Activated B cell treated with CpG ODN at 0.5 μM for 24 hours (primary cell): Measurements from ENCODE around the gene ETV7. TPM values are rescaled to one million over a fixed set of nuclear protein-coding genes. Genes with fewer than 3 reads are reported as not detected.

Experiments
- ATAC-seq: fragments of 200-7000 bp; cut with Tn5 transposase; one replicate; pipeline ENCODE4 v1.10.0; 2021; ENCODE audit warnings: low read depth, mild to moderate bottlenecking, moderate library complexity
- CTCF ChIA-PET: fragments of 350-600 bp; sonication (Branson Sonifier 250); formaldehyde crosslinking; loops from one replicate; lab custom pipeline; 2021; ENCODE audit warnings: antibody characterized with exemption; lab: Charles Lee
- POLR2A ChIA-PET: fragments of 350-600 bp; sonication (Branson Sonifier 250); formaldehyde crosslinking; loops from one replicate; lab custom pipeline; 2021; ENCODE audit warnings: antibody characterized with exemption; lab: Charles Lee
- DNase-seq: peaks from one replicate; pipeline ENCODE4 v3.0.0; 2022
- H3K27ac Mint-ChIP-seq: one replicate; pipeline ENCODE4 v1.8.0; 2020; ENCODE audit warnings: mixed read lengths
- H3K27me3 Mint-ChIP-seq: one replicate; pipeline ENCODE4 v1.8.0; 2021; ENCODE audit warnings: mixed read lengths
- H3K36me3 Mint-ChIP-seq: one replicate; pipeline ENCODE4 v1.8.0; 2021; ENCODE audit warnings: low read depth, mixed read lengths
- H3K4me1 Mint-ChIP-seq: one replicate; pipeline ENCODE4 v1.8.0; 2021; ENCODE audit warnings: mixed read lengths
- H3K4me3 Mint-ChIP-seq: one replicate; pipeline ENCODE4 v1.8.0; 2020; ENCODE audit warnings: mild to moderate bottlenecking, mixed read lengths
- H3K9me3 Mint-ChIP-seq: one replicate; pipeline ENCODE4 v1.8.0; 2020; ENCODE audit warnings: mixed read lengths
- intact Hi-C: fragments of 100-400 bp; cut with micrococcal nuclease; formaldehyde crosslinking; loops from one replicate; pipeline ENCODE4 v1.15.1; 2024
- total RNA-seq: library from RNA; stranded (reverse); gene quantifications from 2 replicates; pipeline ENCODE4 v1.2.3, GENCODE V29; 2022
- TF ChIP-seq, protein P1 (sequence below): fragments of 200-600 bp; IDR thresholded peaks from one replicate; pipeline ENCODE4 v1.8.0; 2022; ENCODE audit warnings: antibody characterized with exemption, mild to moderate bottlenecking

ETV7 gene
- total RNA-seq, 1 donor from 2014 or later = 0.51 TPM

DNA sequence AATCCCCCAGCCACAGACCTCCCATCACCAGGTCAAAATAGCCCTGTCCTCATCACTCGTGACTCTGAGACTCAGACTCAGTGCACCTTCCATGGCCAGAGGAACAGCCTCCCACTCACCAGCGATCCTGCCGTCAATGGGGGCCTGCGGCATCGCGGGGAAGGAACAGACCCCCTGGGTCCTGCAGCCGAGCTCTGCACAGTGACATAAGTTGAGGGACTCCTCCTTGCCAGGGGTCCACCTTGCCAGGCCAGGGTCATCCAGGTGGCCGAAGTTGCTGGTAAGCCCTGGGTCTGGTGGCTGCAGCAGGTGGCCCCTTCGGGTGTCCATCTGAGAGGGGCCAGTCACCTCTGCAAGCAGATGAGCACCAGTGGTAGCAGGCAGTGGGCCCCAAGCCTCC is 16.3 kb downstream of the ETV7 start:
- POLR2A ChIA-PET = no interaction called here
- no peak overlapping the region for H3K27ac Mint-ChIP-seq
- no peaks in the 10 kb centered on the region for H3K9me3 Mint-ChIP-seq
- intact Hi-C loops = no loop called here
- no peak overlapping the region for H3K4me3 Mint-ChIP-seq
- peaks cover 5% of the 10 kb centered on the region for H3K27me3 Mint-ChIP-seq
- TF ChIP-seq, protein P1, sequence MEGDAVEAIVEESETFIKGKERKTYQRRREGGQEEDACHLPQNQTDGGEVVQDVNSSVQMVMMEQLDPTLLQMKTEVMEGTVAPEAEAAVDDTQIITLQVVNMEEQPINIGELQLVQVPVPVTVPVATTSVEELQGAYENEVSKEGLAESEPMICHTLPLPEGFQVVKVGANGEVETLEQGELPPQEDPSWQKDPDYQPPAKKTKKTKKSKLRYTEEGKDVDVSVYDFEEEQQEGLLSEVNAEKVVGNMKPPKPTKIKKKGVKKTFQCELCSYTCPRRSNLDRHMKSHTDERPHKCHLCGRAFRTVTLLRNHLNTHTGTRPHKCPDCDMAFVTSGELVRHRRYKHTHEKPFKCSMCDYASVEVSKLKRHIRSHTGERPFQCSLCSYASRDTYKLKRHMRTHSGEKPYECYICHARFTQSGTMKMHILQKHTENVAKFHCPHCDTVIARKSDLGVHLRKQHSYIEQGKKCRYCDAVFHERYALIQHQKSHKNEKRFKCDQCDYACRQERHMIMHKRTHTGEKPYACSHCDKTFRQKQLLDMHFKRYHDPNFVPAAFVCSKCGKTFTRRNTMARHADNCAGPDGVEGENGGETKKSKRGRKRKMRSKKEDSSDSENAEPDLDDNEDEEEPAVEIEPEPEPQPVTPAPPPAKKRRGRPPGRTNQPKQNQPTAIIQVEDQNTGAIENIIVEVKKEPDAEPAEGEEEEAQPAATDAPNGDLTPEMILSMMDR = no peak
- DNase-seq (no peak), ATAC-seq (no peak)
- peaks cover 3% of the 10 kb centered on the region for H3K4me1 Mint-ChIP-seq
- no peaks in the 10 kb centered on the region for H3K36me3 Mint-ChIP-seq
- CTCF ChIA-PET = no interaction called here

DNA sequence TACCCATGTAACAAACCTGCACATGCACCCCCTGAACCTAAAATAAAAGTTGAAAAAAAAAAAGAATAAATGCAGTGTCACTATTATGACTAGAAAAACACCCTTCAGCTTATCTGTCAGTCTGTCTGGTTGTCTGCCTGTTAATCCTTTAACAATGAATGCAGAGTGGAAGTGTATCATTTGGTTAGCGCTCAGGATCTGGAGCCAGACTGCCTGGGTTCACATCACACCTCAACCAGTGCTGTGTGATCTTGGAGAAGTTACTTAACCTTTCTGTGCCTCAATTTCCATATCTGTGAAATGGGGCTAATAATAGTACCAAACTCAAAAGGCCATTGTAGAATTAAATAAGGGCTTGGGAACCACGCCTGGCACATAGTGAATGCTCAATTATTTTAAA is 16.8 kb downstream of the ETV7 start:
- no peak for DNase-seq
- H3K9me3 Mint-ChIP-seq = no peaks in the 10 kb centered on the region

DNA sequence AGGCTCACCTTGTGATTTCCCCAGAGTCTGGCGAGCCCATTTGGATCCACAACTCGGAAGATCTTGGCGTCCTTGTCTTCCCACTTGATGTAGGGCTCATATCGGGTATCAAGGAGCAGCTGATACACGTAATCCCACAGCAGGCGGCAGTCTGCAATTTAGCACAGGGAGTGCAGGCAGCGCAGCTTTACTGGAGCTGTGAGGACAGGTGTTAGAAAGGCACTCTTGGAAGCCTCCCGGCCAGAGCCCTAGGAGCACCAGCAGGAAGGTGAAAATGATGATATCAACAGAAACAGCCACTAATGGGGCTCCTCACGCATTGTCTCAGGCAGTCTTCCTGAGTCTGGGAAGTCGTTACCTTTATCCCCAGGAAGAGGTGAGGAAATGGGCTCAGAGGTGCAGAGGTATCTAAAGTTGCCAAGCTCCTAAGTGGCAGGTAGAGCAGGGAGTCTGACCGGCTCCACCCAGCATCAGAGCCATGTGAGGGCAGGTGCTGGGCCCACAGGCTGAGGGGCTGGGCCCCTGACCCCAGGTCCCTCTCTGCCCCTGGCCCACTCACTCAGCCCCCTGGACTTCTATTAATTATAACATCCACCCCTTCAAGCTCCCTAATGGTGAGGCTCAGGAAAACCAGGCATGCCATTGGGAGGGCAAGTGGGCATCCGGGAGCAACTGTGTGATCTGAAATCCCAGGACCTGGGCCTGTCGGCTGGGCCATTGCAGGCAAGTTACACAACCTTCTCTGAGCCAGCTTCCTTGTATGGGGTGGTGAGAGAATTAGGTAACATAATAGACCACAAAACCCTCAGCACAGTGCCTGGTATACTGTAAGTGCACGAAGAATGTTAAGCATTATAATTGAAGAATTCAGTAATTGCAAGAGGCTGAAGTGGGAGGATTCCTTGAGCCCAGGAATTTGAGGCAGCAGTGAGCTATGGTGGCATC is 18.3 kb downstream of the ETV7 start:
- Mint-ChIP-seq H3K27ac (no peak overlapping the region), H3K27me3 (peaks cover 5% of the 10 kb centered on the region), H3K4me1 (peaks cover 11% of the 10 kb centered on the region), H3K4me3 (no peak overlapping the region), H3K36me3 (no peaks in the 10 kb centered on the region), H3K9me3 (no peaks in the 10 kb centered on the region)
- TF ChIP-seq, protein P1 = no peak
- ChIA-PET POLR2A (no interaction called here), CTCF (interaction anchor here (1.4 kb wide), 1 partner anchor 8 kb away, joined by 3 read pairs; no protein-coding TSS in a partner anchor)
- ATAC-seq = no peak
- no peak for DNase-seq
- intact Hi-C loops = no loop called here

More for the DNA sequence above, 16.8 kb downstream of the ETV7 start:
- Mint-ChIP-seq H3K4me3 (no peak overlapping the region), H3K27ac (no peak overlapping the region), H3K36me3 (no peaks in the 10 kb centered on the region), H3K4me1 (peaks cover 3% of the 10 kb centered on the region), H3K27me3 (peaks cover 5% of the 10 kb centered on the region)
- TF ChIP-seq, protein P1 = no peak
- intact Hi-C loops = no loop called here
- ChIA-PET POLR2A (no interaction called here), CTCF (no interaction called here)
- no peak for ATAC-seq

DNA sequence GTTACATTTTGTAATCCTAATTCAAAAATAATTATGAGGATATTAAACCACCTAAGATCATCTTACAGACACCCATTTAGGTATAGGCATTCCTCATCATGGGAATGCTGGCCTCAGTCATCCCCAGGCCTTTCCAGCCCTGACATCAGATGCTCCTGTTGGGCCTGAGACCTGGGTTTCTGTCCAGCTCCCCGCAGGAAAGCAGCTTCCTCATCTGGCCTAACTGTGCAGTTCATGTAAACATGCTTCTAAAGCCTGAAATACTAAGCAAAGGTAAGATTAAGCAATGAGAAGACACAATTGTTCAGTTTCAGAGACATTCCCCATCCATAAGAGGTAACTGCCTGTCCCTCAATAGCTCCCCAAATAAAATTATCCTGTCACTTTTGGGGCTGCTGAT is 19.0 kb downstream of the ETV7 start:
- intact Hi-C loops = no loop called here
- no peak for ATAC-seq
- Mint-ChIP-seq H3K9me3 (no peaks in the 10 kb centered on the region), H3K27ac (no peak overlapping the region), H3K4me3 (no peak overlapping the region), H3K27me3 (peaks cover 5% of the 10 kb centered on the region), H3K36me3 (no peaks in the 10 kb centered on the region), H3K4me1 (peaks cover 11% of the 10 kb centered on the region)
- TF ChIP-seq, protein P1 = no peak
- ChIA-PET POLR2A (no interaction called here), CTCF (no interaction called here)
- no peak for DNase-seq

DNA sequence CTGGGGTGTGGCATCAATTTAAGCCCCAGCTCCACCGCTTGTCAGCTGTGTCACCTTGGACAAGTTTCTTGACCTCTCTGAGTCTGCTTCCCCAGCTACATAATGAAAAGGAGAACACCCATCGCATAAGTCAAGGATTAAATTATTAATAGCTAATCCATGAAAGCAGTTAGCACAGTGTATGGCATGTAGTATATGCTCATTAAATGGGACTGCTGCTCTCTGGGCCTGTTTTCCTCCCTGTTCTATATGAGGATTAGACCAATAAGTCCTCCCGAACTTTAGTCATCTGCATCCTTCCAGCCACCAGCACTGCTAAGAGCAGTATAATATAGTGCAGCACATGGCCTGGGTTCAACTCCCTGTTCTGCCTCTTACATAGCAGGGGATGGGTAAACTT is 19.7 kb downstream of the ETV7 start:
- H3K27me3 Mint-ChIP-seq = peaks cover 3% of the 10 kb centered on the region

More for the DNA sequence above, 19.7 kb downstream of the ETV7 start:
- intact Hi-C loops = no loop called here
- DNase-seq (no peak), ATAC-seq (no peak)
- Mint-ChIP-seq H3K36me3 (no peaks in the 10 kb centered on the region), H3K9me3 (no peaks in the 10 kb centered on the region), H3K4me3 (no peak overlapping the region), H3K27ac (no peak overlapping the region), H3K4me1 (peaks cover 11% of the 10 kb centered on the region)
- ChIA-PET POLR2A (interaction anchor here (1.0 kb wide), 1 partner anchor 9 kb away, joined by 3 read pairs; no protein-coding TSS in a partner anchor), CTCF (no interaction called here)
- TF ChIP-seq, protein P1 = no peak
